RWPE1 (cell line): ENCODE measurements around the gene SELENOI.

ENCODE experiments used
- CTCF ChIA-PET: fragments of 350-600 bp; sonication (Branson Sonifier 250); formaldehyde crosslinking; extraction: SDS; loops from one replicate; lab custom pipeline; 2021; lab: Yijun Ruan, JAX
- POLR2A ChIA-PET: fragments of 400-600 bp; formaldehyde crosslinking; extraction: SDS; loops from one replicate; lab custom pipeline; 2020; ENCODE audit warnings: antibody characterized with exemption; ENCODE audit not compliant: low non-redundant PET; lab: Yijun Ruan, JAX
- DNase-seq: peaks from one replicate; pipeline ENCODE4 v3.0.0; 2012; ENCODE audit warnings: low spot score
- H3K27ac ChIP-seq: fragments of 450-650 bp; 2 replicates; pipeline ENCODE4 v1.5.1; 2017
- TF ChIP-seq, protein P1 (sequence below): fragments of 450-650 bp; conservative IDR thresholded peaks from 2 replicates; pipeline ENCODE4 v1.5.1; 2017; ENCODE audit warnings: low read depth, mild to moderate bottlenecking

SELENOI gene

GRCh38 chr2:26438526-26438925 lies 92.6 kb downstream of the SELENOI start:
- no peak for DNase-seq
- TF ChIP-seq, protein P1, sequence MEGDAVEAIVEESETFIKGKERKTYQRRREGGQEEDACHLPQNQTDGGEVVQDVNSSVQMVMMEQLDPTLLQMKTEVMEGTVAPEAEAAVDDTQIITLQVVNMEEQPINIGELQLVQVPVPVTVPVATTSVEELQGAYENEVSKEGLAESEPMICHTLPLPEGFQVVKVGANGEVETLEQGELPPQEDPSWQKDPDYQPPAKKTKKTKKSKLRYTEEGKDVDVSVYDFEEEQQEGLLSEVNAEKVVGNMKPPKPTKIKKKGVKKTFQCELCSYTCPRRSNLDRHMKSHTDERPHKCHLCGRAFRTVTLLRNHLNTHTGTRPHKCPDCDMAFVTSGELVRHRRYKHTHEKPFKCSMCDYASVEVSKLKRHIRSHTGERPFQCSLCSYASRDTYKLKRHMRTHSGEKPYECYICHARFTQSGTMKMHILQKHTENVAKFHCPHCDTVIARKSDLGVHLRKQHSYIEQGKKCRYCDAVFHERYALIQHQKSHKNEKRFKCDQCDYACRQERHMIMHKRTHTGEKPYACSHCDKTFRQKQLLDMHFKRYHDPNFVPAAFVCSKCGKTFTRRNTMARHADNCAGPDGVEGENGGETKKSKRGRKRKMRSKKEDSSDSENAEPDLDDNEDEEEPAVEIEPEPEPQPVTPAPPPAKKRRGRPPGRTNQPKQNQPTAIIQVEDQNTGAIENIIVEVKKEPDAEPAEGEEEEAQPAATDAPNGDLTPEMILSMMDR = no peak
- CTCF ChIA-PET = no interaction called here
- no peak overlapping the region for H3K27ac ChIP-seq
- POLR2A ChIA-PET = no interaction called here

GRCh38 chr2:26438926-26439325 lies 93.0 kb downstream of the SELENOI start:
- ChIA-PET POLR2A (no interaction called here), CTCF (interaction anchor here (0.6 kb wide), 1 partner anchor 333 kb away, joined by 3 read pairs; no protein-coding TSS in a partner anchor)
- no peak overlapping the region for H3K27ac ChIP-seq
- no peak for DNase-seq
- TF ChIP-seq, protein P1 = no peak

DNA sequence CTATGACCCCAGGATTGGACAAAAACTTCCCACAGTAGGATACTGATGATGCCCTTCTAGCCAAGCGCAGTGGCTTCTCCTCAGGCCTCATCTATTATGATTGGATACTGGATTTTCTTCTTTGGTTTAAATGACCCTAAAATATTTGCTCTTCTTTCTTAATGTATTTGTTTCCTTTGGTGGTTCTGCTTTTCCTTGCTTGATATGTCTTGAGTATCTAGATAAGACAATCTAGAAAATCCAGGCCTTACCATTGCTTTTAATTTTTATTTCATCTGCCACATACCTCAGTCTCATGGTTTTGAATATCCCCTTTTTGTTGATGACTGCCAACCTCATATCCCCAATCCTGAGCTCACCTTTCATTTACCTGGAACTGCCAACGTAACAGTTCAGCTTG lies 96.4 kb downstream of the SELENOI start:
- TF ChIP-seq, protein P1 = no peak
- H3K27ac ChIP-seq = no peak overlapping the region
- ChIA-PET CTCF (no interaction called here), POLR2A (interaction anchor here (1.1 kb wide), 1 partner anchor 10 kb away, joined by 3 read pairs; no protein-coding TSS in a partner anchor)
- DNase-seq = no peak

- ChIA-PET POLR2A (interaction anchor here (1.1 kb wide), 1 partner anchor 10 kb away, joined by 3 read pairs; no protein-coding TSS in a partner anchor), CTCF (no interaction called here)
- no peak overlapping the region for H3K27ac ChIP-seq
- no peak for DNase-seq
- TF ChIP-seq, protein P1 = no peak
These were observed 96.8 kb downstream of the SELENOI start for GRCh38 chr2:26442707-26443106.

GRCh38 chr2:26444236-26444635 lies 98.3 kb downstream of the SELENOI start:
- no peak for DNase-seq
- CTCF ChIA-PET = no interaction called here
- TF ChIP-seq, protein P1 = no peak
- POLR2A ChIA-PET = no interaction called here
- no peak overlapping the region for H3K27ac ChIP-seq
